Smooth muscle cell (in vitro differentiated cells): ENCODE data around the gene RCAN3. TPM values are rescaled to one million over a fixed set of nuclear protein-coding genes. Genes with fewer than 3 reads are reported as not detected.

Source experiments
- DNase-seq: peaks from one replicate; lab custom pipeline; 2025; ENCODE audit not compliant: unreplicated experiment; lab: John Stamatoyannopoulos, UW
- H2AFZ ChIP-seq: fragments of 200-600 bp; sonication (generic); 2 replicates; pipeline ENCODE4 v1.6.0; 2016; ENCODE audit warnings: antibody characterized with exemption, low read depth, mild to moderate bottlenecking
- H3F3A ChIP-seq: fragments of 200-600 bp; sonication (generic); 2 replicates; pipeline ENCODE4 v1.6.0; 2017; ENCODE audit warnings: antibody characterized with exemption, low read depth
- H3K27ac ChIP-seq: fragments of 200-600 bp; sonication (generic); 2 replicates; pipeline ENCODE4 v1.5.1; 2016; ENCODE audit warnings: low read depth, mild to moderate bottlenecking
- H3K27me3 ChIP-seq: fragments of 200-600 bp; sonication (generic); 2 replicates; pipeline ENCODE4 v1.6.1; 2016; ENCODE audit warnings: low read depth, mild to moderate bottlenecking
- H3K36me3 ChIP-seq: fragments of 200-600 bp; sonication (generic); 2 replicates; pipeline ENCODE4 v1.5.1; 2016; ENCODE audit warnings: low read depth
- H3K4me1 ChIP-seq: fragments of 200-600 bp; sonication (generic); 2 replicates; pipeline ENCODE4 v1.5.1; 2016; ENCODE audit warnings: low read depth
- H3K4me2 ChIP-seq: fragments of 200-600 bp; sonication (generic); 2 replicates; pipeline ENCODE4 v1.6.0; 2016; ENCODE audit warnings: mild to moderate bottlenecking
- H3K4me3 ChIP-seq: fragments of 200-600 bp; sonication (generic); 2 replicates; pipeline ENCODE4 v1.5.1; 2016; ENCODE audit warnings: mild to moderate bottlenecking
- H3K79me2 ChIP-seq: fragments of 200-600 bp; sonication (generic); 2 replicates; pipeline ENCODE4 v1.6.0; 2016; ENCODE audit warnings: low read depth, mild to moderate bottlenecking
- H3K9ac ChIP-seq: fragments of 200-600 bp; sonication (generic); 2 replicates; pipeline ENCODE4 v1.6.0; 2016; ENCODE audit warnings: low read depth
- H3K9me3 ChIP-seq: fragments of 200-600 bp; sonication (generic); replicated peaks from 2 replicates; pipeline ENCODE4 v1.5.1; 2016; ENCODE audit warnings: low read depth
- H4K20me1 ChIP-seq: fragments of 200-600 bp; sonication (generic); 2 replicates; pipeline ENCODE4 v1.6.0; 2016; ENCODE audit warnings: low read depth
- WGBS: methylation state at CpG from one replicate; pipeline ENCODE4 v1.1.7; 2016; ENCODE audit warnings: low lambda C conversion rate; 5-methylcytosine and 5-hydroxymethylcytosine counted together
- polyA plus RNA-seq: library from polyadenylated mRNA; unstranded; fragments of >200 nt; fragmentation: Nextera tagmentation; extraction: Ambion mirVana; gene quantifications from 2 replicates; pipeline ENCODE4 v1.2.1, GENCODE V29; 2016
- total RNA-seq: library from RNA; depleted of rRNA; stranded (reverse); fragments of >200 nt; gene quantifications from 2 replicates; pipeline ENCODE4 v1.2.3, GENCODE V29; 2014
- TF ChIP-seq, protein P1 (sequence below): fragments of 200-600 bp; sonication (generic); IDR thresholded peaks from 2 replicates; pipeline ENCODE4 v1.5.1; 2017; ENCODE audit warnings: borderline replicate concordance, mild to moderate bottlenecking, antibody characterized with exemption; ENCODE audit not compliant: insufficient read depth, poor library complexity, severe bottlenecking

RCAN3 gene
- total and polyA plus RNA-seq, 2 experiments from 2014 or later: 4.5 to 20.0 TPM

DNA sequence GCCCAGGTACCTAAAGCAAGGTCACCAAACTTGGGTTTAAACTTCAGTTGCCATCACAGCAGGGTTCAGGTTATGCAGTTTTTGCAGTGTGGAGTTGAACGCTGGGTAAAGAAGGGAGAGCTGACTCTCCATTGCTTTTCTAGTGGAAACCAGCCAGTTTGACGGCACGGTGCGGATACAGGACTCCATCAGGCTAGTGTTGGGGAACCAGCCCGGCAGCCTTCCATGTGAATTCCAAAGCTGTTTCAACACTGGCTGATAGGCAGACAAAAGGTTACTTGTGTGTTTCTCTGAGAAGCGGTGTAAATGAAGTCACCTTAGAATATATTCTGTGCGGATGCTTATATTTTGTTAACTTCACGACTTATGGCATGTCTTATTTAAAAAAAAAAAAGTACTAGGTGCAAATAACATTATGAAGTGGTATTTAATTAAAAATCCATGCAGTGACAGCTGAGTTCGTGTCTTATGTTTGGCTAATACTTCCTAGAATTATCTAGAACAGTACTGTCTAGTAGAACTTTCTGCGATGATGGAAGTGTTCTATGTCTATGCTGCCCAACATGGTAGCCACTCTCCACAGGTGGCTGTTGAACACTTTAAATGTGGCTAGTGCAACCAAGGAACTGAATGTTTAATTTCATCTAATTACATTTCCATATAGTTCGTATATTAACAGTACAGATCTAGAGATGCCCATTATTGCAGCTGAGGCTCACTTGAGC, 29.9 kb upstream of the RCAN3 start:
- no peak overlapping the region for H3K4me3 ChIP-seq
- H3K27ac ChIP-seq: no peak overlapping the region
- H3K4me1 ChIP-seq: no peaks in the 10 kb centered on the region
- TF ChIP-seq, protein P1, sequence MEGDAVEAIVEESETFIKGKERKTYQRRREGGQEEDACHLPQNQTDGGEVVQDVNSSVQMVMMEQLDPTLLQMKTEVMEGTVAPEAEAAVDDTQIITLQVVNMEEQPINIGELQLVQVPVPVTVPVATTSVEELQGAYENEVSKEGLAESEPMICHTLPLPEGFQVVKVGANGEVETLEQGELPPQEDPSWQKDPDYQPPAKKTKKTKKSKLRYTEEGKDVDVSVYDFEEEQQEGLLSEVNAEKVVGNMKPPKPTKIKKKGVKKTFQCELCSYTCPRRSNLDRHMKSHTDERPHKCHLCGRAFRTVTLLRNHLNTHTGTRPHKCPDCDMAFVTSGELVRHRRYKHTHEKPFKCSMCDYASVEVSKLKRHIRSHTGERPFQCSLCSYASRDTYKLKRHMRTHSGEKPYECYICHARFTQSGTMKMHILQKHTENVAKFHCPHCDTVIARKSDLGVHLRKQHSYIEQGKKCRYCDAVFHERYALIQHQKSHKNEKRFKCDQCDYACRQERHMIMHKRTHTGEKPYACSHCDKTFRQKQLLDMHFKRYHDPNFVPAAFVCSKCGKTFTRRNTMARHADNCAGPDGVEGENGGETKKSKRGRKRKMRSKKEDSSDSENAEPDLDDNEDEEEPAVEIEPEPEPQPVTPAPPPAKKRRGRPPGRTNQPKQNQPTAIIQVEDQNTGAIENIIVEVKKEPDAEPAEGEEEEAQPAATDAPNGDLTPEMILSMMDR: no peak
- H3F3A ChIP-seq: no peaks in the 10 kb centered on the region
- no peak overlapping the region for H2AFZ ChIP-seq
- H3K9ac ChIP-seq: no peak overlapping the region
- H3K36me3 ChIP-seq: no peaks in the 10 kb centered on the region
- no peak for DNase-seq
- WGBS: 86% methylated on average over 11 of the region's 11 CpGs
- no peak overlapping the region for H3K4me2 ChIP-seq
- no peaks in the 10 kb centered on the region for H3K27me3 ChIP-seq
- H3K79me2 ChIP-seq: no peaks in the 10 kb centered on the region
- H3K9me3 ChIP-seq: no peaks in the 10 kb centered on the region
- no peaks in the 10 kb centered on the region for H4K20me1 ChIP-seq

DNA sequence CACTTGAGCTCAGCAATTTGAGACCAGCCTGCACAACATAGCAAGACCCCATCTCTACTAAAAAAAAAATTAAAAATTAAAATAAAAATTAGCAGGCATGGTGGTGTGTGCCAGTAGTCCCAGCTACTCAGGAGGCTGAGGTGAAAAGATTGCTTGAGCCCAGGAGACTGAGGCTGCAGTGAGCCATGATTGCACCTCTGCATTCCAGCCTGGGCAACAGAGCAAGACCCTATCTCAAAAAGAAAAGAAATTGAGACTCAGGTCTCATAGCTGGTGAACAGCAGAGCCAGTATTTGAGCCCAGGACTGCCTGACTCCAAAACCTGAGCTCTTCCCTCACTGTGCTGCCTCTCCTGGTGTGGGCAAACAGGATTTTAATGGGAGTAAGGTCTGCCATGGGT, 28.4 kb upstream of the RCAN3 start:
- Histone ChIP-seq H3K9ac (no peak overlapping the region), H3K4me2 (no peak overlapping the region), H4K20me1 (no peaks in the 10 kb centered on the region), H3K9me3 (no peaks in the 10 kb centered on the region), H3K27me3 (no peaks in the 10 kb centered on the region), H3K27ac (no peak overlapping the region), H3K36me3 (no peaks in the 10 kb centered on the region), H3K4me1 (no peaks in the 10 kb centered on the region), H3K79me2 (no peaks in the 10 kb centered on the region), H2AFZ (no peak overlapping the region), H3K4me3 (no peak overlapping the region), H3F3A (no peaks in the 10 kb centered on the region)
- TF ChIP-seq, protein P1: no peak
- DNase-seq: no peak

DNA sequence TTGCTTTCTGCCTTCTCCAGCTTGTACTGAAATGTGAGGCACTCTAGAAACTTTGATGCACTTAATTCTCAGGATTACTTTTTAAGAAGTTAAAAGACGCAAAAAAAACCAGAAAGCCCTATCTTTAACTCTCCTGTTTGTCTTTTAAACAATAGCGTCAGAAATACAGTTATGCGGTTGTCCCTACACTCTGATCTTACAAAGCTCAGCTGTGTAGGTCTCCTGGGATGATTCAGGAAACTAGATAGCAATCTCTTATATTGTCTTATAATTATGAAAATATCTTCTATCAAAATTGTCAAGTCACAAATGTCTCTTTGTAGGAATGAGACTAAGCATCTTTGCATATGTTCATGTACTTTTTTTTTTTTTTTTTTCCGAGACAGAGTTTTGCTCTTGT, 26.9 kb upstream of the RCAN3 start:
- H2AFZ ChIP-seq: no peak overlapping the region
- no peak overlapping the region for H3K4me3 ChIP-seq
- H3K27me3 ChIP-seq: no peaks in the 10 kb centered on the region
- no peak overlapping the region for H3K27ac ChIP-seq
- no peaks in the 10 kb centered on the region for H4K20me1 ChIP-seq
- 92% methylated on average over 4 of the region's 4 CpGs for WGBS
- H3K9me3 ChIP-seq: no peaks in the 10 kb centered on the region
- H3F3A ChIP-seq: no peaks in the 10 kb centered on the region
- no peak overlapping the region for H3K4me2 ChIP-seq
- TF ChIP-seq, protein P1: no peak
- no peaks in the 10 kb centered on the region for H3K79me2 ChIP-seq
- H3K9ac ChIP-seq: no peak overlapping the region
- no peaks in the 10 kb centered on the region for H3K4me1 ChIP-seq
- DNase-seq: no peak
- H3K36me3 ChIP-seq: no peaks in the 10 kb centered on the region

DNA sequence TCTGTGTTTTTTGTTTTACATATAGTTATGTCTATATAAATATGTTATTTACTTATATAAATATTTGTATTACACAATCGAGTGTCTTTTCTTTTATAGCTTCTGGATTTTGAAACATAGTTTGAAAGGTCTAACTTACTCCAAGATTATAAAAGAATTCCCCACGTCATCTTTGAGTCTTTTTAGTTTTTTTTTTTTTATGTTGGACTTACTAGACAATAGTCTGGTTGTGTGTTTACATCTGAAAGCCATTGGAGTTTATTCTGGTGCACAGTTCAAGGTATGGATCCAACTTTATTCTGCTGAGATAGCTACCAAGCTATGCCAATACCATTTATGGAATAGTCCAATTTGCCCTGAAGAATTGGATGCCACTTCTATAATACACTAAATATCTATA, 26.1 kb upstream of the RCAN3 start:
- no peaks in the 10 kb centered on the region for H3K27me3 ChIP-seq
- no peak overlapping the region for H3K9ac ChIP-seq
- no peak overlapping the region for H3K4me3 ChIP-seq
- H3K4me2 ChIP-seq: no peak overlapping the region
- no peak overlapping the region for H2AFZ ChIP-seq
- no peaks in the 10 kb centered on the region for H3K36me3 ChIP-seq
- TF ChIP-seq, protein P1: no peak
- no peak overlapping the region for H3K27ac ChIP-seq
- DNase-seq: no peak
- no peaks in the 10 kb centered on the region for H3K79me2 ChIP-seq
- H3K9me3 ChIP-seq: no peaks in the 10 kb centered on the region
- WGBS: 86% methylated on average over 2 of the region's 2 CpGs
- H3K4me1 ChIP-seq: no peaks in the 10 kb centered on the region
- H3F3A ChIP-seq: no peaks in the 10 kb centered on the region
- H4K20me1 ChIP-seq: no peaks in the 10 kb centered on the region
